AG10803 (cell line): Measurements from ENCODE around the gene NKAIN4.
A peak's percentile ranks its signal among the peaks of the same experiment; 100 is the strongest.

Experiments used
- DNase-seq: peaks from one replicate; pipeline ENCODE4 v3.0.0; 2010; ENCODE audit warnings: low read depth
- H3K4me3 ChIP-seq: 2 replicates; pipeline ENCODE4 v1.5.1; 2011; ENCODE audit warnings: mild to moderate bottlenecking, low read length, control low read depth
- TF ChIP-seq, protein P1 (sequence below): conservative IDR thresholded peaks from 2 replicates; pipeline ENCODE4 v1.5.1; 2011; ENCODE audit warnings: mild to moderate bottlenecking, low read length, control low read depth, inconsistent platforms

The NKAIN4 gene

GRCh38 chr20:63218701-63219446 lies 35.4 kb downstream of the NKAIN4 start:
- H3K4me3 ChIP-seq: no peak overlapping the region
- TF ChIP-seq, protein P1, sequence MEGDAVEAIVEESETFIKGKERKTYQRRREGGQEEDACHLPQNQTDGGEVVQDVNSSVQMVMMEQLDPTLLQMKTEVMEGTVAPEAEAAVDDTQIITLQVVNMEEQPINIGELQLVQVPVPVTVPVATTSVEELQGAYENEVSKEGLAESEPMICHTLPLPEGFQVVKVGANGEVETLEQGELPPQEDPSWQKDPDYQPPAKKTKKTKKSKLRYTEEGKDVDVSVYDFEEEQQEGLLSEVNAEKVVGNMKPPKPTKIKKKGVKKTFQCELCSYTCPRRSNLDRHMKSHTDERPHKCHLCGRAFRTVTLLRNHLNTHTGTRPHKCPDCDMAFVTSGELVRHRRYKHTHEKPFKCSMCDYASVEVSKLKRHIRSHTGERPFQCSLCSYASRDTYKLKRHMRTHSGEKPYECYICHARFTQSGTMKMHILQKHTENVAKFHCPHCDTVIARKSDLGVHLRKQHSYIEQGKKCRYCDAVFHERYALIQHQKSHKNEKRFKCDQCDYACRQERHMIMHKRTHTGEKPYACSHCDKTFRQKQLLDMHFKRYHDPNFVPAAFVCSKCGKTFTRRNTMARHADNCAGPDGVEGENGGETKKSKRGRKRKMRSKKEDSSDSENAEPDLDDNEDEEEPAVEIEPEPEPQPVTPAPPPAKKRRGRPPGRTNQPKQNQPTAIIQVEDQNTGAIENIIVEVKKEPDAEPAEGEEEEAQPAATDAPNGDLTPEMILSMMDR: no peak
- no peak for DNase-seq

- TF ChIP-seq, protein P1: no peak
- DNase-seq: no peak
- no peak overlapping the region for H3K4me3 ChIP-seq
Observed at GRCh38 chr20:63217706-63218105, 36.6 kb downstream of the NKAIN4 start.

DNA sequence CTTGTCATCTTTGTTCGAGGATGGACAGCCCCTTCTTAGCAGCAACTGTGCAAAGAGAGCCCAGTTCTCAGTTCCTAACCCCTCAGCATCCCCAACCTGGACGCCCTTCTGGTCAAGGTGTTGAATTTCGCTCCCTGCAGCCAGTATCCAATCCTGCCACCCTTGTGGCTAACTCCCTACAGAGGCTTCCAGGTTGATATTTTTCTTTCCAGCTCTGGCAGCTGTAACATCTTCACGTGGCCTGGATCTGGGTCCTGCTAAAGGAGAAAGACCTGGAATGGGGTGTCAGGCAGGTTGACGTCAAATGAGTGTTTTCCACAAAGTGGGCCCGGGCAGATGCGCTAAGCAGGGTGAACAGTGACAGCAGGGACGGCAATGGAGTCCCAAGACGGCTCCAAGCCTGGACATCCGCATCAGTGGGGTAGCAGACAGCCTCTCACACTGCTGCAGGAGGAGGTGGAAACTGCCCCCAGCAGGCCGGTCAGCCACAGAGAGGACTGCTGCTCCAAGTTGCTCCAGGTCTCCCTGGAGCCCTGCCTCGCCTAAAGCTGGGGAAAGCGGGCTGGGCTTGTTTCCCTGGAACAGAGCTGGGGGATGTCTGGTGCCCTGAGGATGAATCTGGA lies 37.3 kb downstream of the NKAIN4 start:
- peak overlapping the region; percentile 75 for H3K4me3 ChIP-seq
- no peak for DNase-seq
- TF ChIP-seq, protein P1: no peak

DNA sequence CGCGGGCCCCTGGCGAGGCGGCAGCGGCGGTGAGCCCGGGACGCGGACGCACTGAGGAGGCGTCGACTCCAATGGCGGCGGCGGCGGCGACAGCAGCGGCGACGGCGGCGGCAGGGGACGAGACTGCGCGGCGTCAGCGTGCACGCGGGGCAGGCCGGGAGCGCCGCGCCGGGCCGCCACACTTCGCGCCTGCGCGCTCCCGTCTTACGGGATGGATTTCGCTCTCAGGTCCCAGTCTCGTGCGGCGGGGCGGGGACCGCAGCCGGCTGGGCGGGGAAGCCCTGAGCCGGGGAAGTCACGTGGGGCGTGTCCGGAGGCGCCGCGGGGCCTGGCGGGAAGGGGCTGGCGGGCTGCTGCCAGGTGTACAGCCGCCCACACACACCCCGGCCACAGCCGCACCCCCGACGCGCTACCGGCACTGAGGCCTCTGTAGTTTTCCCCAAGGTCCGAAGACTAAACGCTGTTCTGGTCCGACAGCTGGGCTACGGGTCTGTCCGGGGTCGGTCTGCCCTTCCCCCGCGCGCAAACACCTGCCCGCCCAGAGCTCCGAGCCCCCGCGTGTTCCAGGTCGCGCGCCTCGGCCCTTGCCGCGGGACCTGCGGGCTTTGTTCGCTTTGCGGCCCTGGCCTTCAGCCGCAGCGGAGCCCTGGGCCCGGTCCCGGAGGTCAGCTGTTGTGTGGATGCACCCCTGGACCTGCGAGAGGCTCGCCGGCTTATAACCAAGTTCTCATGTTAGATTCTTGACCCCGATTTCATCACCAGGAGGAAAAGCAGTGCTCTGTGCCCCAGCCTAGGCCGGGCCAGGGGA lies 38.0 kb downstream of the NKAIN4 start, which contains the start of gene YTHDF1:
Gene YTHDF1 (minus strand): TSS at position 91 of the 808 bp plus-strand sequence. CDS start 239 bp downstream, outside the sequence.
- peak within 1 kb of the TSS; percentile 76 for H3K4me3 ChIP-seq
- DNase-seq: peak; percentile 92
- TF ChIP-seq, protein P1: no peak

- peak; percentile 47 for DNase-seq
- TF ChIP-seq, protein P1: peak; percentile 61
- H3K4me3 ChIP-seq: peak overlapping the region; percentile 76
Observed at GRCh38 chr20:63215101-63216040, 38.9 kb downstream of the NKAIN4 start.

DNA sequence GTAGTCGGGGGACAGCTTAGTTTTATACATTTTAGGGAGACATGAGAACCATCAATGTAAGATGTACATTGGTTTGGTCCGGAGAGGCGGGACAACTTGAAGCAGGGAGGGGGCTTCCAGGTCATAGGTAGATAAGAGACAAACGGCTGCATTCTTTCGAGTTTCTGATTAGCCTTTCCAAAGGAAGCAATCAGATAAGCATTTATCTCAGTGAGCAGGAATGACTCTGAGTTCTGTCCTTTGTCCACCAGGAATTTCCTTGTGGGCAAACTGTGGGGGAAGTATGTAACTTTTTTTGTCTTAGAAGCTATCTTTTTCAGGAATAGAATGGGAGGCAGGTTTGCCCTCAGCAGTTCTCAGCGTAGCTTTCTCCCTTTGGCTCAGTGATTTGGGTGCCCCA lies 39.7 kb downstream of the NKAIN4 start:
- H3K4me3 ChIP-seq: peak overlapping the region; percentile 76
- TF ChIP-seq, protein P1: no peak
- no peak for DNase-seq
